Activated CD4-positive, alpha-beta memory T cell treated with anti-CD3 and anti-CD28 coated beads for 36 hours (primary cell): ENCODE results near the gene ANKRD61. TPM values are rescaled to one million over a fixed set of nuclear protein-coding genes. Genes with fewer than 3 reads are reported as not detected.

Source experiments
- CTCF ChIA-PET: fragments of 350-600 bp; sonication (Branson Sonifier 250); formaldehyde crosslinking; loops from one replicate; lab custom pipeline; 2021; ENCODE audit warnings: antibody characterized with exemption, inconsistent platforms; lab: Charles Lee
- POLR2A ChIA-PET: fragments of 350-600 bp; sonication (Branson Sonifier 250); formaldehyde crosslinking; loops from one replicate; lab custom pipeline; 2021; ENCODE audit warnings: antibody characterized with exemption; lab: Charles Lee
- DNase-seq: peaks from one replicate; pipeline ENCODE4 v3.0.0-alpha.2; 2020
- H3K27ac Mint-ChIP-seq: one replicate; pipeline ENCODE4 v1.8.0; 2021; ENCODE audit warnings: mixed read lengths
- H3K27me3 Mint-ChIP-seq: one replicate; pipeline ENCODE4 v1.8.0; 2021; ENCODE audit warnings: mixed read lengths
- H3K36me3 Mint-ChIP-seq: one replicate; pipeline ENCODE4 v1.8.0; 2021; ENCODE audit warnings: mixed read lengths
- H3K4me1 Mint-ChIP-seq: one replicate; pipeline ENCODE4 v1.8.0; 2021; ENCODE audit warnings: low read depth, mixed read lengths
- H3K4me3 Mint-ChIP-seq: one replicate; pipeline ENCODE4 v1.8.0; 2021; ENCODE audit warnings: mild to moderate bottlenecking, mixed read lengths
- H3K9me3 Mint-ChIP-seq: one replicate; pipeline ENCODE4 v1.8.0; 2021; ENCODE audit warnings: mixed read lengths
- intact Hi-C: fragments of 100-400 bp; cut with micrococcal nuclease; formaldehyde crosslinking; loops from one replicate; pipeline ENCODE4 v1.15.1; 2023
- total RNA-seq, 2 experiments: library from RNA; stranded (reverse); gene quantifications; one replicate each; pipeline ENCODE4 v1.2.3, GENCODE V29; 2021

The ANKRD61 gene
- total RNA-seq, 2 experiments from 2014 or later: 0.17 to 0.33 TPM

GRCh38 chr7:6016653-6016966 is 14.6 kb upstream of the ANKRD61 start:
- H3K36me3 Mint-ChIP-seq: peaks cover 44% of the 10 kb centered on the region
- H3K9me3 Mint-ChIP-seq: no peaks in the 10 kb centered on the region
- peak overlapping the region; percentile 87 for H3K27ac Mint-ChIP-seq
- CTCF ChIA-PET: no interaction called here
- no peaks in the 10 kb centered on the region for H3K27me3 Mint-ChIP-seq
- no peak for DNase-seq
- POLR2A ChIA-PET: no interaction called here
- peaks cover 32% of the 10 kb centered on the region for H3K4me1 Mint-ChIP-seq
- intact Hi-C loops: no loop called here
- no peak overlapping the region for H3K4me3 Mint-ChIP-seq

DNA sequence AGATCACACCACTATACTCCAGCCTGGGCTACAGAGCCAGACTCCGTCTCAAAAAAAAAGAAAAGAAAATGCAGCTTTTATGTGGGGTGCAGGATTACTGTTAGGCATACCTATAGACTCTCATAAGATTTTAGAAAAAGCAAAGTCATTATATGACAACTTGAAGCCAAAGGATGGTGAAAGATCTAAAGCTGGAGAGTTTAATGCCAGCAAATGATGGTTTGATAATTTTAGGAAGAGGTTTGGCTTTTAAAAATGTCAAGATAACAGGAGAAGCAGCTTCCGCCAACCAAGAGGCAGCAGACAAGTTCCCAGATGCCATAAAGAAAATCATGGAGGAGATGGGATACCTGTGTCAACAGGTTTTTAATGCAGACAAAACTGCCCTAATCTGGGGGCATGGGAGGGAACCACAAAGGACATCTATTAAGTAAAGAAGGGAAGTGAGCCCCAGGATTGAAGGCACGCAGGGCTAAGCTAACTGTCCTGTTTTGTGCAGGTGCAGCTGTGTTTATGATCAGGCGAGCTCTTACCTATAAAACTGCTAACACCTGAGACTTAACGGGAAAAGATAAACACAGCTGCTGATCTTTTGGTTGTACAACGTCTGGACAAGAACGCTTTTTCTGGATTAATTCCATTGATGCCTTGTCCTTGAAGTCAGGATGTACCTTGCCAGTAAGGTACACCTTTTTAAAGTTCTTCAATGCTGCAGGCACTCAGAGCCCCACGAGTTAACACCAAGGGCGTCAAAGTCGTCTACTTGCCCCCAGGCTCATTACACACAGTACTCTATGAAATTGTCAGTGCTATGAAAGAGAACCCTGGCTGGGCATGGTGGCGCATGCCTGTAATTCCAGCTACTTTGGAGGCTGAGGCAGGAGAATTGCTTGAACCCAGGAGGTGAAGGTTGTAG is 10.5 kb upstream of the ANKRD61 start:
- no peak for DNase-seq
- H3K4me1 Mint-ChIP-seq: peaks cover 9% of the 10 kb centered on the region
- no peak overlapping the region for H3K4me3 Mint-ChIP-seq
- H3K27ac Mint-ChIP-seq: no peak overlapping the region
- no peaks in the 10 kb centered on the region for H3K27me3 Mint-ChIP-seq
- peaks cover 57% of the 10 kb centered on the region for H3K36me3 Mint-ChIP-seq
- intact Hi-C loops: no loop called here
- POLR2A ChIA-PET: interaction anchor here (0.7 kb wide), 1 partner anchor 11 kb away, joined by 3 read pairs; no protein-coding TSS in a partner anchor
- no peaks in the 10 kb centered on the region for H3K9me3 Mint-ChIP-seq
- CTCF ChIA-PET: interaction anchor here (0.5 to 1.1 kb wide), 2 partner anchors 12 to 414 kb away, joined by 3 to 4 read pairs; partner anchors contain the start of gene PMS2

GRCh38 chr7:6022707-6023106 is 8.5 kb upstream of the ANKRD61 start:
- POLR2A ChIA-PET: no interaction called here
- intact Hi-C loops: no loop called here
- Mint-ChIP-seq H3K4me3 (no peak overlapping the region), H3K27ac (no peak overlapping the region), H3K27me3 (no peaks in the 10 kb centered on the region), H3K4me1 (peaks cover 14% of the 10 kb centered on the region), H3K9me3 (no peaks in the 10 kb centered on the region), H3K36me3 (peaks cover 61% of the 10 kb centered on the region)
- no peak for DNase-seq
- CTCF ChIA-PET: no interaction called here

DNA sequence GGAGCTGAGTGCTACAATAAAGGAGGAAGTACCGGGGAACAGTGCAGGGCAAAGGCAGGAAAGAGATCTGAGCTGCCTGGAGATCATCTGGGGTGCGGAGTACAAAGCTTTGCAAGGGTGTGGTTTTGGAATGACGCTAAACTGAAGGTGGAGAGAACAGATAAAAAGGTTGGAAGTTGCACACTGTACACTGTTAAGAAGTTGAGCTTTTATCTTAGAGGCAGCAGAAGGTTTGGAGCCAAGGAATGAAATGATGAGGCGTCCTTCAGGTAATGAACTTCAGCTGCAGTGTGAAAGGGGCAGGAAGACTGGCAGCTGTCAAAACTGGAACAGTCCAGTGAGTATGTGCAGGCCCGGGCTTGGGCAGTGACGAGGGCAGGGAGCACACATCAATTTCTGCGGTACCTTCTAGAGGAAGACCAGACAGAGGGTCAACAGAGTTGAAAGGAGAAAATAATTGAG is 7.2 kb upstream of the ANKRD61 start:
- ChIA-PET CTCF (no interaction called here), POLR2A (interaction anchor here (1.4 kb wide), 1 partner anchor 8 kb away, joined by 4 read pairs; no protein-coding TSS in a partner anchor)
- no peak overlapping the region for H3K4me3 Mint-ChIP-seq
- no peaks in the 10 kb centered on the region for H3K9me3 Mint-ChIP-seq
- no peak for DNase-seq
- H3K4me1 Mint-ChIP-seq: peaks cover 14% of the 10 kb centered on the region
- H3K36me3 Mint-ChIP-seq: peaks cover 68% of the 10 kb centered on the region
- intact Hi-C loops: no loop called here
- H3K27me3 Mint-ChIP-seq: no peaks in the 10 kb centered on the region
- no peak overlapping the region for H3K27ac Mint-ChIP-seq

- Mint-ChIP-seq H3K4me3 (no peak overlapping the region), H3K27me3 (no peaks in the 10 kb centered on the region), H3K4me1 (peaks cover 14% of the 10 kb centered on the region), H3K27ac (peak overlapping the region; percentile 84), H3K36me3 (peaks cover 64% of the 10 kb centered on the region), H3K9me3 (no peaks in the 10 kb centered on the region)
- DNase-seq: peak; percentile 75
- CTCF ChIA-PET: interaction anchor here (0.8 to 2.4 kb wide), 3 partner anchors 12 to 297 kb away, joined by 3 to 8 read pairs (median 3); no protein-coding TSS in a partner anchor
- POLR2A ChIA-PET: interaction anchor here (1.1 to 1.6 kb wide), 2 partner anchors 11 to 18 kb away, joined by 3 to 6 read pairs; partner anchors contain the start of genes AIMP2 and PMS2
- intact Hi-C loops: no loop called here
These were observed 5.0 kb upstream of the ANKRD61 start for GRCh38 chr7:6026011-6026819.

DNA sequence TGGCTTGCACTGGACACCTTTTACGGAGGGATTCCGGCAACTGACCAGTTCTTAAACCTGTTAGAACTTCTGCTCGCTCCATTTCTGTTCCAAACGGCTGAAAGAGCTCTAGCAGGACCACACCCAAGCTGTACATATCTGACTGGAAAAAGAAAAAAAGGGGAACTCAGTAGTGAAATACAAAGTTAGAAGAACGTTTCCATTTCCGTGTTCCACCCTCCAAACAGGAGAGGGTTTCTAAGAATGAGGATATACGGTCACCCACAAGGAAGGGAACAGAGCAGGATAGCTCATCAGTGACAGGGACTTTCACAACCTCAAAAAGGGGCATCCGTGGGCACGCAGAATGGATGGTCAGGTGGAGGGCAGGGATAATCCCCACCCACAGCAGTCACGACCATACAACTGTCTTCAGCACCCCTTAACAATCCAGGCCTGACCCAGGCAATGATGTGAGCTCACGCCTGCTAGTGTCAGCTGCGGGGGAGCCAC is 4.3 kb upstream of the ANKRD61 start:
- no peaks in the 10 kb centered on the region for H3K27me3 Mint-ChIP-seq
- intact Hi-C loops: no loop called here
- DNase-seq: no peak
- ChIA-PET CTCF (interaction anchor here (0.6 to 2.4 kb wide), 4 partner anchors 12 to 297 kb away, joined by 3 to 8 read pairs (median 3); partner anchors contain the start of genes AIMP2 and PMS2), POLR2A (interaction anchor here (1.6 kb wide), 1 partner anchor 18 kb away, joined by 6 read pairs; the partner anchor contains the start of genes AIMP2 and PMS2)
- H3K36me3 Mint-ChIP-seq: peaks cover 58% of the 10 kb centered on the region
- H3K4me3 Mint-ChIP-seq: no peak overlapping the region
- H3K27ac Mint-ChIP-seq: peak overlapping the region; percentile 84
- H3K4me1 Mint-ChIP-seq: peaks cover 14% of the 10 kb centered on the region
- no peaks in the 10 kb centered on the region for H3K9me3 Mint-ChIP-seq

GRCh38 chr7:6027806-6028365 is 3.3 kb upstream of the ANKRD61 start:
- ChIA-PET CTCF (interaction anchor here (2.4 kb wide), 1 partner anchor 296 kb away, joined by 8 read pairs; no protein-coding TSS in a partner anchor), POLR2A (interaction anchor here (1.6 kb wide), 1 partner anchor 19 kb away, joined by 6 read pairs; the partner anchor contains the start of genes AIMP2 and PMS2)
- intact Hi-C loops: no loop called here
- Mint-ChIP-seq H3K9me3 (no peaks in the 10 kb centered on the region), H3K27me3 (no peaks in the 10 kb centered on the region), H3K27ac (peak overlapping the region; percentile 84), H3K4me3 (no peak overlapping the region), H3K36me3 (peaks cover 52% of the 10 kb centered on the region), H3K4me1 (peaks cover 14% of the 10 kb centered on the region)
- no peak for DNase-seq

DNA sequence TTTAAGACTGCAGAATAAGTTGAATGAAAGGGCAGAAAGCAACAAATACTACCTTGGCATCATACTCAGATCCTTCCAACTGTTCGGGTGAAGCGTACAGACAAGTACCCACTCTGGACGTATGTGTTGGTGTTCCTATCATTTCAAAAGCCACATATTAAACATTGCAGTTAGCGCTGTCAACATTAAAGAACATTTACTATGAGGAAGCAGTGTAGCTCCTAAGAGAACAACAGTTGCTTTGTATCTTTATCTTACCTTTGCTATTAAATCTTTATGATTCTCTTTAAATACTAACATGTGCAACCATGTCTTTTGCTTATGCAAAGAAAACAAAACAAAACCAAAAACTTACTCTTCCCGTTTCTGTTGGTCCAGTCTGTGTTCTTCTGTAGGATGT is 2.6 kb upstream of the ANKRD61 start:
- Mint-ChIP-seq H3K4me3 (no peak overlapping the region), H3K27ac (no peak overlapping the region), H3K9me3 (no peaks in the 10 kb centered on the region), H3K4me1 (peaks cover 14% of the 10 kb centered on the region), H3K27me3 (no peaks in the 10 kb centered on the region), H3K36me3 (peaks cover 45% of the 10 kb centered on the region)
- no peak for DNase-seq
- intact Hi-C loops: no loop called here
- ChIA-PET CTCF (no interaction called here), POLR2A (no interaction called here)

DNA sequence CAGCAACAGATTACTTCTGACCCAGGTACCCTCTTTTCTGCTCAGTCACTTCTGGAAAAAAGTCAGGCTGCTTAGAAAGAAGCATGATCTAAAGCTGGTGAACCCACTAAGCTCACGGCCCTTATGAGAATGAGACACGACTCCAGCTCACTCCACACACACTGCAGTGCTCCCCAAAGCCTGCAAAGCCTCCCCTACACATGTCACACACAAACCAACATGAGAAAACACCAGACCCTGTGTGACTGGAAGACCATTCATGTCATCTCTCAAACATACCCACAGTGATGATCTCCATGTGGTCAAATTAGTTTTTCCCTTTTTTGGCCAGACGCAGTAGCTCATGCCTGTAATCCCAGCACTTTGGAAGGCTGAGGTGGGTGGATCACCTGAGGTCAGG is 391 bp downstream of the ANKRD61 start:
- Mint-ChIP-seq H3K9me3 (no peaks in the 10 kb centered on the region), H3K4me1 (peaks cover 8% of the 10 kb centered on the region), H3K27ac (peak overlapping the region; percentile 44), H3K36me3 (peaks cover 40% of the 10 kb centered on the region), H3K4me3 (no peak overlapping the region), H3K27me3 (no peaks in the 10 kb centered on the region)
- no peak for DNase-seq
- POLR2A ChIA-PET: interaction anchor here (0.6 kb wide), 1 partner anchor 11 kb away, joined by 3 read pairs; no protein-coding TSS in a partner anchor
- intact Hi-C loops: no loop called here
- CTCF ChIA-PET: no interaction called here

DNA sequence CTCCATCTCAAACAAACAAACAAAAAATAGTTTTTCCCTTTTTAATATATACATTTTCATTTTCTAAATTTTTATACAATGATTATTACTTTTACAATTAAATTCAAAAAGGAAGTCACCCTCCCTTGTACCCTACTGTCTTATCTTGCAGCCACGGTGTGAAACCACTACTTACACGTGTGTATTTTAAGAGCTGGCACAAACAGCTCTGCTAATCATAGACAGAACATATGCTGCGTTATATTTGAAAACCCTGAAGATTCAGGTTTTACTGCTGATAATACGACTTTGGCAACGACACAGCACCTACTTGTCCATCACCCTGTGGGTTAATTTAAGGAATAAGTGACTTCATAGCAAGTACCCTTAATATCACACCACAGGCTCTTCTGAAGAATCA is 991 bp downstream of the ANKRD61 start:
- Mint-ChIP-seq H3K27ac (no peak overlapping the region), H3K4me3 (no peak overlapping the region), H3K36me3 (peaks cover 34% of the 10 kb centered on the region), H3K9me3 (no peaks in the 10 kb centered on the region), H3K27me3 (no peaks in the 10 kb centered on the region), H3K4me1 (peaks cover 2% of the 10 kb centered on the region)
- ChIA-PET POLR2A (interaction anchor here (0.5 kb wide), 1 partner anchor 318 kb away, joined by 3 read pairs; no protein-coding TSS in a partner anchor), CTCF (no interaction called here)
- intact Hi-C loops: no loop called here
- DNase-seq: no peak

DNA sequence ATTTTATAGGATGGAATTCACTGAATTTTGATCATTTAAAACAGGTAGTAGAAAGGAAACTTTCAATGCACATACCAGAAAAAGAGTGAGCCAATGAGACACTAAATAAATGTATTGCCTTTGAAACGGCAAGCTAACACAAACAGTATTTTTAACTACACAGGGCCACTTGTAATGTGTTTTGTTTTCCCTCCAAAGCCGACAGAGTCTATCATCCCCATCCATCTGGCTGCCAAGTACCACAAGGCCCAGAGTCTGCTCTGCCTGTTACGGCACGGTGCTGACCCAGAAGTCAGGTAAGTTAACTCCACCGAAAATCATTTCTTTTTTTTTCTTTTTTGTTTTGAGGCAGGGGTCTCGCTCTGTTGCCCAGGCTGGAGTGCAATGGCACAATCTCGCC is 1.5 kb downstream of the ANKRD61 start:
- H3K27ac Mint-ChIP-seq: no peak overlapping the region
- H3K4me3 Mint-ChIP-seq: no peak overlapping the region
- peaks cover 30% of the 10 kb centered on the region for H3K36me3 Mint-ChIP-seq
- POLR2A ChIA-PET: no interaction called here
- no peaks in the 10 kb centered on the region for H3K9me3 Mint-ChIP-seq
- intact Hi-C loops: no loop called here
- CTCF ChIA-PET: no interaction called here
- H3K4me1 Mint-ChIP-seq: no peaks in the 10 kb centered on the region
- DNase-seq: no peak
- H3K27me3 Mint-ChIP-seq: no peaks in the 10 kb centered on the region
